ENCODE results near the gene SERGEF. TPM values are rescaled to one million over a fixed set of nuclear protein-coding genes. Genes with fewer than 3 reads are reported as not detected.

The SERGEF gene
- total and polyA plus RNA-seq, 12 donors = 14.8 to 105 (median 19.9) TPM

DNA sequence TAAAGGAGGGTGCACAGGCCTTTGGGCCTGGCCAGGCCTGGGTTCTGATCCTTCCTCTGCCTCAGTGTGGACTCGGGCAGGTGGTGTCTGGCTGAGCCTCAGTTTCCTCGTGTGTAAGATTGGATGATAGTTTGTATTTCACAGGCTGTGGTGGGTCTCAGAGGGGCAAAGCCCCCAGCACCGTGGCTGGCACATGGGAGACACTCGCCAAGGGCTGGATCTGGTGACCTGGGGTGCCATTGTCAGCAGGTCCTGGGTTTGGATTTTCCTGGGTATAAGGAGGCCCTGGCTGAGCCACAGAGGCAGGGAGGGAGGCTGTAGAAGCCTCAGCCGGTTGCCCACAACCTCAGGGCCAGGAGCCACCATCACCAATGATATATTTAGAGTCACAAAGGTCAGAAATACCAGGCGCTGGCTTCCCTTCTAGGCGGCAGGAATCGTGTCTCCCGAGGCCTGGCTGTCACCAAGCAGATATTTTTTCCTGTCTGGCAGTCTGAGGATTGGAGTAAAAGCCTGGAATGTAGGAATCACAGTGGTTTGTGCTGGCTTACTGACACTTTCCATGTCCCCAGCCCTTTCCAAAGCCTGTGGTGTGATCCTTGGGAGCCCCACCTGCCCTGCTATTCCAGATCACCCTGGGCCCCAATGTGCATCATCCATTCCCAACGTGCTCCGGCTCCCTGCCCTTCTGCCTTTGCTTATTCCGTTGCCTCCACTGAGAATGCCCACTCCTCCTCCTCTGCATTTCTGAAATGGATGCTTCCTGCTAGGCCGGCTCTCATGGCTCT is 262.6 kb downstream of the SERGEF start:
- 47 to 52% methylated on average over 13 of the region's 13 CpGs for WGBS, 2 donors
- intact Hi-C loops (cut with DNase I) = loop anchor here in 1 of 10 donors (5.0 kb wide), 1 partner anchor 227 kb away; no protein-coding TSS in a partner anchor
- H3K4me3 ChIP-seq = no peak overlapping the region
- TF ChIP-seq CTCF (IDR thresholded peaks at IDR 0.05) = no peak
- peak overlapping the region in 3 of 10 donors; percentile 22 to 44 (median 30) for H3K27ac ChIP-seq
- H3K9me3 ChIP-seq = no peaks in the 10 kb centered on the region
- ATAC-seq (peak in 6 of 8 donors; percentile 40 to 81 (median 62)), DNase-seq (peak in 1 of 2 donors; percentile 8)
- peaks cover 0 to 9% (median 0%) of the 10 kb centered on the region in 9 donors for H3K4me1 ChIP-seq
- H3K36me3 ChIP-seq = no peaks in the 10 kb centered on the region
- peaks cover 0 to 7% (median 0%) of the 10 kb centered on the region in 7 donors for H3K27me3 ChIP-seq

- no peak overlapping the region for H3K4me3 ChIP-seq
- H3K36me3 ChIP-seq = no peaks in the 10 kb centered on the region
- H3K4me1 ChIP-seq = peaks cover 0 to 9% (median 0%) of the 10 kb centered on the region in 9 donors
- WGBS, 2 donors = 82 to 84% methylated on average over 19 of the region's 19 CpGs
- no peak for ATAC-seq
- peaks cover 0 to 7% (median 0%) of the 10 kb centered on the region in 7 donors for H3K27me3 ChIP-seq
- no peak for DNase-seq
- no peak for TF ChIP-seq CTCF (IDR thresholded peaks at IDR 0.05)
- intact Hi-C loops (cut with DNase I) = no loop called here
- H3K27ac ChIP-seq = no peak overlapping the region
- H3K9me3 ChIP-seq = no peaks in the 10 kb centered on the region
Measured at GRCh38 chr11:17748761-17749721, 263.8 kb downstream of the SERGEF start.

DNA sequence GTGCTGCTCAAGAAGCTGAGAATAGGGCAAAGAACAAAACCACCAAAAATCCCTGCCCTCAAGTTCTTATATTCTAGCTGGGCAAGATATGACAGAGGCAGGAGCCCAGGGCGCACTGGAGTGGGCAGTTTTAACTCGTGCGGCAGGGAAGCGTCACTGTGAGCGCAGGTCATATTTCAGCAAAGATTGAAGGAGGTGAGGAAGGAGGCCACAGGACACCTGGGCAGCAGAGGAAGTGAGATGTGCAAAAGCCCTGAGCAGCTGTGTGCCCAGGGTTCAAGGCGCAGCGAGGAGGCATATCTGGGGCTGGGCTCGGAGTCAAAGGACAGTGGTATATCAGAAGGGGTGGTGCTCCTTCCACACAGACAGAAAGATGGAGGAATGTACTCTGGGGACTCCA is 264.8 kb downstream of the SERGEF start:
- Histone ChIP-seq H3K4me3 (no peak overlapping the region), H3K9me3 (no peaks in the 10 kb centered on the region), H3K27ac (no peak overlapping the region), H3K27me3 (peaks cover 0 to 8% (median 0%) of the 10 kb centered on the region in 7 donors), H3K4me1 (peaks cover 0 to 9% (median 0%) of the 10 kb centered on the region in 9 donors), H3K36me3 (no peaks in the 10 kb centered on the region)
- WGBS, 2 donors = 80 to 92% methylated on average over 8 of the region's 8 CpGs
- TF ChIP-seq CTCF (IDR thresholded peaks at IDR 0.05) = no peak
- DNase-seq (no peak), ATAC-seq (no peak)
- intact Hi-C loops (cut with DNase I) = no loop called here

All from heart right ventricle (tissue), 16 donors.